ENCODE results near the gene GKN2.

GRCh38 chr2:68948710-68949109, 4.0 kb downstream of the GKN2 start:
- TF ChIP-seq RELA (CRISPR knock-in tag; IDR thresholded peaks at IDR 0.05; ENCODE audit: borderline replicate concordance) (no peak), CTCF (IDR thresholded peaks at IDR 0.05) (no peak), ETV6 (CRISPR knock-in tag; IDR thresholded peaks at IDR 0.05) (no peak), TEAD4 (CRISPR knock-in tag; IDR thresholded peaks at IDR 0.05) (no peak), MAX (CRISPR knock-in tag; IDR thresholded peaks at IDR 0.05) (no peak), USF1 (CRISPR knock-in tag; IDR thresholded peaks at IDR 0.05) (no peak), NR2C2 (CRISPR knock-in tag; IDR thresholded peaks at IDR 0.05) (no peak), ESRRA (CRISPR knock-in tag; IDR thresholded peaks at IDR 0.05; ENCODE audit: borderline replicate concordance) (no peak), PRDM15 (CRISPR knock-in tag; IDR thresholded peaks at IDR 0.05) (no peak), MLX (CRISPR knock-in tag; IDR thresholded peaks at IDR 0.05) (no peak), TCF7 (CRISPR knock-in tag; IDR thresholded peaks at IDR 0.05; ENCODE audit: low read depth) (no peak)

Data from WTC11 (cell line).